ENCODE data around the gene PER3. TPM values are rescaled to one million over a fixed set of nuclear protein-coding genes. Genes with fewer than 3 reads are reported as not detected.

PER3 gene
- total and polyA plus RNA-seq, 2 of the 8 experiments (the other 6 are each of a cell fraction or from before 2014, with no cell fraction given): 8.3 to 9.3 TPM

GRCh38 chr1:7781501-7781900 is 2.6 kb upstream of the PER3 start (continued):
- no peak for TF ChIP-seq USF2 (IDR thresholded peaks at IDR 0.05; ENCODE audit: low read length)
- TF ChIP-seq E2F6 (IDR thresholded peaks at IDR 0.05): no peak
- no peak for TF ChIP-seq TCF12 (IDR thresholded peaks at IDR 0.05; ENCODE audit: low read depth, low read length)
- TF ChIP-seq CTCF (IDR thresholded peaks at IDR 0.05; ENCODE audit: control extremely low read depth in 1 of 3, insufficient read depth in 1 of 3, low read depth in 1 of 3, low read length in 3 of 3): no peak

Data from H1 (cell line).